Neural progenitor cell (in vitro differentiated cells): ENCODE data around the gene MIER3. TPM values are rescaled to one million over a fixed set of nuclear protein-coding genes. Genes with fewer than 3 reads are reported as not detected.

ENCODE experiments used
- DNase-seq: peaks from one replicate; pipeline ENCODE4 v3.0.0-alpha.2; 2016; ENCODE audit warnings: low spot score
- H2AFZ ChIP-seq: fragments of 200-600 bp; sonication (generic); replicated peaks from 2 replicates; pipeline ENCODE4 v1.6.1; 2016; ENCODE audit warnings: antibody characterized with exemption
- H3F3A ChIP-seq: fragments of 200-600 bp; sonication (generic); 2 replicates; pipeline ENCODE4 v1.6.1; 2016; ENCODE audit warnings: antibody characterized with exemption, low read depth
- H3K27ac ChIP-seq: fragments of 200-600 bp; sonication (generic); 2 replicates; pipeline ENCODE4 v1.5.1; 2016; ENCODE audit warnings: mild to moderate bottlenecking
- H3K27me3 ChIP-seq: fragments of 200-600 bp; sonication (generic); 2 replicates; pipeline ENCODE4 v1.6.1; 2016; ENCODE audit warnings: mild to moderate bottlenecking, moderate library complexity
- H3K36me3 ChIP-seq: fragments of 200-600 bp; sonication (generic); 2 replicates; pipeline ENCODE4 v1.5.1; 2016
- H3K4me1 ChIP-seq: fragments of 200-600 bp; sonication (generic); 2 replicates; pipeline ENCODE4 v1.6.1; 2016; ENCODE audit warnings: mixed run types
- H3K4me2 ChIP-seq: fragments of 200-600 bp; sonication (generic); 2 replicates; pipeline ENCODE4 v1.6.1; 2016
- H3K4me3 ChIP-seq: fragments of 200-600 bp; sonication (generic); 2 replicates; pipeline ENCODE4 v1.5.1; 2016
- H3K79me2 ChIP-seq: fragments of 200-600 bp; sonication (generic); 2 replicates; pipeline ENCODE4 v1.6.1; 2016; ENCODE audit warnings: low read depth
- H3K9ac ChIP-seq: fragments of 200-600 bp; sonication (generic); 2 replicates; pipeline ENCODE4 v1.6.1; 2016
- H3K9me3 ChIP-seq: fragments of 200-600 bp; sonication (generic); 2 replicates; pipeline ENCODE4 v1.5.1; 2016; ENCODE audit warnings: low read depth
- H4K20me1 ChIP-seq: fragments of 200-600 bp; sonication (generic); 2 replicates; pipeline ENCODE4 v1.6.1; 2016; ENCODE audit warnings: low read depth
- H3K27ac Mint-ChIP-seq: 3 replicates; pipeline ENCODE4 v1.8.0; 2021; ENCODE audit warnings: mixed read lengths
- H3K27me3 Mint-ChIP-seq: 2 replicates; pipeline ENCODE4 v1.8.0; 2022; ENCODE audit warnings: low read depth, mild to moderate bottlenecking, inconsistent platforms, moderate library complexity, mixed read lengths; ENCODE audit not compliant: insufficient read depth
- H3K36me3 Mint-ChIP-seq: 3 replicates; pipeline ENCODE4 v1.8.0; 2021; ENCODE audit warnings: mixed read lengths
- H3K4me1 Mint-ChIP-seq: 3 replicates; pipeline ENCODE4 v1.8.0; 2021; ENCODE audit warnings: mixed read lengths
- H3K4me3 Mint-ChIP-seq: 3 replicates; pipeline ENCODE4 v1.8.0; 2021; ENCODE audit warnings: mild to moderate bottlenecking, moderate library complexity, mixed read lengths
- H3K9me3 Mint-ChIP-seq: 3 replicates; pipeline ENCODE4 v1.8.0; 2020; ENCODE audit warnings: mixed read lengths
- EZH2 ChIP-seq: fragments of 200-600 bp; sonication (generic); IDR thresholded peaks from 2 replicates; pipeline ENCODE4 v1.6.1; 2017; ENCODE audit warnings: antibody characterized with exemption, mild to moderate bottlenecking, moderate library complexity
- EZH2phosphoT487 ChIP-seq: fragments of 200-600 bp; sonication (generic); IDR thresholded peaks from 2 replicates; pipeline ENCODE4 v1.6.1; 2017; ENCODE audit warnings: antibody characterized with exemption
- total RNA-seq: library from RNA; depleted of rRNA; stranded (reverse); fragments of >200 nt; gene quantifications from 2 replicates; pipeline ENCODE4 v1.2.3, GENCODE V29; 2015; ENCODE audit warnings: low replicate concordance
- TF ChIP-seq, protein P1 (sequence below): fragments of 200-600 bp; sonication (generic); IDR thresholded peaks from 2 replicates; pipeline ENCODE4 v1.5.1; 2017; ENCODE audit warnings: antibody characterized with exemption, mild to moderate bottlenecking

MIER3 gene
- total RNA-seq, 1 donor from 2014 or later, result 106 TPM

DNA sequence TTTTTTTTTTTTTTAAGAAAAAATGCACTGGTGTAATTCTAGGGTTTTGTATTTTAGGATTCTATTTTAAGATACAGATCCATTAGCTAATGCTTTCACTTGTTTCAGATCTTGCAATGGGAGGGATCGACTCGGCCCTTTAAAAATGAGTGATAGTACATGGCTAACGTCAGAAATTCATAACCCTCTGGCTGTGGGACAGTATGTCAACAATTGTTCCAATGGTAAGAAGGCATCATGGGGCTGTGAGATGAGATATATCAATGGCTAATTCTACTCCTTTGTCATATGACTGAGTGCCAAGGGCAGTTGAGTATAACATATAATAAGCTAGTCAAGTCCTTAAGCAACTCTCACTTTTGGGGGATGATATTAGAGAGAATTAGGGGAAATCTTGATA lies 38.2 kb downstream of the MIER3 start:
- Mint-ChIP-seq H3K27ac (no peak overlapping the region), H3K27me3 (no peaks in the 10 kb centered on the region), H3K9me3 (no peaks in the 10 kb centered on the region), H3K4me3 (no peak overlapping the region), H3K36me3 (peaks cover 9% of the 10 kb centered on the region), H3K4me1 (peaks cover 17% of the 10 kb centered on the region)
- Histone ChIP-seq H3K4me3 (no peak overlapping the region), H4K20me1 (no peaks in the 10 kb centered on the region), H3K79me2 (peaks cover 18% of the 10 kb centered on the region), H3K36me3 (peaks cover 4% of the 10 kb centered on the region), H3K27ac (no peak overlapping the region), H3K9ac (no peak overlapping the region), H2AFZ (no peak overlapping the region), H3K27me3 (no peaks in the 10 kb centered on the region), H3F3A (peaks cover 24% of the 10 kb centered on the region), H3K9me3 (no peaks in the 10 kb centered on the region), H3K4me2 (no peak overlapping the region), H3K4me1 (peaks cover 7% of the 10 kb centered on the region)
- no peak for DNase-seq
- TF ChIP-seq, protein P1, sequence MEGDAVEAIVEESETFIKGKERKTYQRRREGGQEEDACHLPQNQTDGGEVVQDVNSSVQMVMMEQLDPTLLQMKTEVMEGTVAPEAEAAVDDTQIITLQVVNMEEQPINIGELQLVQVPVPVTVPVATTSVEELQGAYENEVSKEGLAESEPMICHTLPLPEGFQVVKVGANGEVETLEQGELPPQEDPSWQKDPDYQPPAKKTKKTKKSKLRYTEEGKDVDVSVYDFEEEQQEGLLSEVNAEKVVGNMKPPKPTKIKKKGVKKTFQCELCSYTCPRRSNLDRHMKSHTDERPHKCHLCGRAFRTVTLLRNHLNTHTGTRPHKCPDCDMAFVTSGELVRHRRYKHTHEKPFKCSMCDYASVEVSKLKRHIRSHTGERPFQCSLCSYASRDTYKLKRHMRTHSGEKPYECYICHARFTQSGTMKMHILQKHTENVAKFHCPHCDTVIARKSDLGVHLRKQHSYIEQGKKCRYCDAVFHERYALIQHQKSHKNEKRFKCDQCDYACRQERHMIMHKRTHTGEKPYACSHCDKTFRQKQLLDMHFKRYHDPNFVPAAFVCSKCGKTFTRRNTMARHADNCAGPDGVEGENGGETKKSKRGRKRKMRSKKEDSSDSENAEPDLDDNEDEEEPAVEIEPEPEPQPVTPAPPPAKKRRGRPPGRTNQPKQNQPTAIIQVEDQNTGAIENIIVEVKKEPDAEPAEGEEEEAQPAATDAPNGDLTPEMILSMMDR, result no peak
- TF ChIP-seq EZH2 (no peak), EZH2phosphoT487 (no peak)

DNA sequence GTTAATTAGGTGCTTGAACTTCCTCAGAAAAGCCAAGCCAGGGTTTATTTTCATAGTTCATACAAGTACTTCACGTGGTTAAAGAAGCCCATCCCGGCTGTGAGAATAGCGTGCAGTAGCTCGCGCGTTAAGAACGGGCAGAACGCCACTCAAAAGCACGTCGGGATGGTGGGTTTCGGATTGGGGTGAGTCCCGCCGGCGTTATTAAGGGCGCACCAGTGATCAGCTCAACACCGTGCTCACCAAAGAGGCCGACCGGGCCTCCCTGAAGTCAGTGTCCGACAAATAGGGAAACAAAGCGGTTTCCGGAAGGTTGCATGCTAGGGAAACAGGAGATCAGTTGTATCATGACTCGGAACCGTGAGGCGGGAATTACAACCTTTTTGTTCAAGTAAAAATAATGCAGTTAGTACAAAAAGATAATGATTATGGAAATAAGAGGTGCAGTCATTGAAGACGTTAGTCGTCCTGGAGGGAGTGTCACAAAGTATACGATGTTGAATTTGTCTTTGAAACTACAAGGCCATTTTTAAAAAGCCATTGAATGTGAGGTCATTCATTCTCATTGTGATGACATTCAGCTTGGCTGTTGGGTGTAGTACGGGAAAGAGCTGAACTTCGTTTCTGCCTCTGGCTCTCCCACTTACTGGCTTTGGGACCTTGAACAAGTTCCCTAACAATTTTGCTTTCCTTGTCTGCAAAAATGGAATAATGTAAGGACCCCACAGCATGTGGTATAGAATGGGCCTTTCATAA lies 41.5 kb downstream of the MIER3 start:
- peak overlapping the region; percentile 90 for H3K4me3 Mint-ChIP-seq
- TF ChIP-seq EZH2 (no peak), EZH2phosphoT487 (no peak)
- TF ChIP-seq, protein P1, result no peak
- H4K20me1 ChIP-seq, result no peaks in the 10 kb centered on the region
- H3K27ac Mint-ChIP-seq, result peak overlapping the region; percentile 62
- peak; percentile 70 for DNase-seq
- peaks cover 4% of the 10 kb centered on the region for H3K9me3 Mint-ChIP-seq
- no peaks in the 10 kb centered on the region for H3K9me3 ChIP-seq
- no peaks in the 10 kb centered on the region for H3K27me3 ChIP-seq
- peak overlapping the region; percentile 53 for H3K4me3 ChIP-seq
- no peaks in the 10 kb centered on the region for H3K27me3 Mint-ChIP-seq
- H2AFZ ChIP-seq, result peak overlapping the region; percentile 62
- H3K4me1 ChIP-seq, result peaks cover 13% of the 10 kb centered on the region
- peak overlapping the region; percentile 68 for H3K9ac ChIP-seq
- H3K36me3 Mint-ChIP-seq, result peaks cover 6% of the 10 kb centered on the region
- H3K27ac ChIP-seq, result peak overlapping the region; percentile 72
- H3K79me2 ChIP-seq, result peaks cover 18% of the 10 kb centered on the region
- H3K4me1 Mint-ChIP-seq, result peaks cover 24% of the 10 kb centered on the region
- peaks cover 13% of the 10 kb centered on the region for H3F3A ChIP-seq
- H3K36me3 ChIP-seq, result peaks cover 4% of the 10 kb centered on the region
- peak overlapping the region; percentile 84 for H3K4me2 ChIP-seq

DNA sequence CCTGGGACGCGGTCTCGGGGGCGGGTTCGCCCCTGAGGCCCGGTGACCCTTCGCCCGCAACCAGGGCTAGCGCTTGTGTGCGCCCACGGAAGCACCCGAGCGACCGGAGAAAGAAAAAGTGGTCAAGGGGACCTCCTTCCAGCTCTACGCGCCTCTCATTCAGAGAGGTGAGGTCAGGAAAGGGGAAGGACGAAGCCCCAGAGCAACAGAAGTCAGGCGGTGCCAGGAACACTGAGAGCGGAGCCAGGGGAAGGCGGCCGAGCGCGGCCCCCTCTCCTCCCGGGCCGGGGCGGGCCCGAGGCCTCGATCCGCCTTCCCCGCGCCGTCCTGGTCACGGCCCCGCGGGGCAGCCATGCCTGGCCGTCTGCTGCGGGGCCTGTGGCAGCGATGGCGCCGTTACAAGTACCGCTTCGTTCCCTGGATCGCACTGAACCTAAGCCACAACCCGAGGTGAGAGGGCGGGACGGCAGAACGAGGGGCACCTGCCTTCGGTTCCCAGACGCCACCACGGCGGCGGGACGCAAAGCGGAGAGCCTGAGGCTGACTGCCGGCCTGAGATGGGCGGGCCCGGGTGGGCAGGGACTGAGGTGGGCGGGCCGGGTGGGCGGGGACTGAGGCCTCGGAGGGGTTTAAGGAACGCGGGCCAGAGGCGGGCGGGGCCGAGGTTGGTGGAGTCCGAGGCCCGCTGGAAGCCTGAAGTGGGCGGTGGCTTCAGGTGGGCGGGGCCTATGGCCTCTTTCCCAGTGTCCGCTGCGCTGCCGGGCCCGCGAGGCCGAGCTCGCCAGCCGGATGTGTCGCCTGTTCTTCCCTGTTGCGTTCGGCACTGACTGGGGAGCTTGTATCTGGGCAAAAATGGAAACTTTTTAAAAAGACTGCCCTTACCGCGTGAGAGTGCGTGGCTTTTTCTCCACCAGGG lies 42.4 kb downstream of the MIER3 start, which contains the start of gene SETD9:
SETD9 (plus strand) TSS at position 303 of the 916 bp plus-strand sequence; CDS start at position 353, 50 bp downstream.
- H3K36me3 ChIP-seq, result no peaks in the 10 kb centered on the region
- Mint-ChIP-seq H3K27me3 (no peaks in the 10 kb centered on the region), H3K36me3 (peaks cover 6% of the 10 kb centered on the region), H3K27ac (peak within 1 kb of the TSS; percentile 99), H3K9me3 (peaks cover 4% of the 10 kb centered on the region), H3K4me1 (peaks cover 24% of the 10 kb centered on the region), H3K4me3 (peak within 1 kb of the TSS; percentile 90)
- TF ChIP-seq EZH2 (no peak), EZH2phosphoT487 (no peak)
- TF ChIP-seq, protein P1, result no peak
- H2AFZ ChIP-seq, result peak within 1 kb of the TSS; percentile 77
- H4K20me1 ChIP-seq, result no peaks in the 10 kb centered on the region
- H3F3A ChIP-seq, result peaks cover 13% of the 10 kb centered on the region
- peak; percentile 100 for DNase-seq
- peaks cover 18% of the 10 kb centered on the region for H3K79me2 ChIP-seq
- H3K9ac ChIP-seq, result peak within 1 kb of the TSS; percentile 74
- H3K4me3 ChIP-seq, result peak within 1 kb of the TSS; percentile 59
- peaks cover 13% of the 10 kb centered on the region for H3K4me1 ChIP-seq
- H3K9me3 ChIP-seq, result no peaks in the 10 kb centered on the region
- peak within 1 kb of the TSS; percentile 84 for H3K4me2 ChIP-seq
- no peaks in the 10 kb centered on the region for H3K27me3 ChIP-seq
- H3K27ac ChIP-seq, result peak within 1 kb of the TSS; percentile 96
